GM19438 (cell line): ENCODE results near the gene PAPPA.

Source experiments
- ATAC-seq: cut with Tn5 transposase; IDR thresholded peaks from one replicate; pipeline ENCODE4 v1.9.1; 2021; ENCODE audit warnings: low read depth; ENCODE audit not compliant: unreplicated experiment

The PAPPA gene

DNA sequence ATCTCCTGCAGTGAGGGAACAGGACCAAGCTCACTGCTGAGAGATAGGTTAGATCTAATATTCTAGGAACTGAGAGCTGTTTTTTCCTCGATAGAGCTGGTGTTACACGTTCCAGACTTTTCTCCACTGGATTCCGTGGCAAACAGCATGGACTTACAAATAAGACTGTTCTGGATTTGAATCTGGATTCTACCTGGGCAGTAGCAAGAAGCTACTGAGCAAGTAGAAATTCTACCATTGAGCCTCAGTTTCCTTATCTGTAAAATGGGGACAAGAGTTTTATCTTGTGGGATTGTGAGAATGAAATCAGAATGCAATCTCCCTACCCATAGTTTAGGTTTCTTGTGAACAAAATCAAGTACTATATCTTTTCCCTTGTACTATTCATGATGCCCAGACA is 294.8 kb downstream of the PAPPA start:
- ATAC-seq: no peak

DNA sequence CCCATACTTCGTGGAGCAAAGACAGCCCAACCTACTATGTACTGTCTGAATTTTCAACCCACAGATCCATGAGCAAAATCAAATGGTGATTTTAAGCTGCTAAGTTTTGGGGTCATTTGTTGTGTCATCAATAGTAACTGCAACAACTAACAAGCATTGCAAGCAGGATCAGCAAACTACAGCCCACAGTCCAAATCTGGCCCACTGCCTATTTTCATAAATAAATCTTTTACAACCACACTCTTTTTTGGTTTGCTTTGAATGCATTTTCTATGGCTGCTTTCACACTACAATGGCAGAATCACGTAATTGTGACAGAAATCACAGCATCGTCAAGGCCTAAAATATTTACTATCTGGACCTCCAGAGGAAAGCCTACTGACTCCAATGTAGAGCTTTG is 296.4 kb downstream of the PAPPA start:
- no peak for ATAC-seq

DNA sequence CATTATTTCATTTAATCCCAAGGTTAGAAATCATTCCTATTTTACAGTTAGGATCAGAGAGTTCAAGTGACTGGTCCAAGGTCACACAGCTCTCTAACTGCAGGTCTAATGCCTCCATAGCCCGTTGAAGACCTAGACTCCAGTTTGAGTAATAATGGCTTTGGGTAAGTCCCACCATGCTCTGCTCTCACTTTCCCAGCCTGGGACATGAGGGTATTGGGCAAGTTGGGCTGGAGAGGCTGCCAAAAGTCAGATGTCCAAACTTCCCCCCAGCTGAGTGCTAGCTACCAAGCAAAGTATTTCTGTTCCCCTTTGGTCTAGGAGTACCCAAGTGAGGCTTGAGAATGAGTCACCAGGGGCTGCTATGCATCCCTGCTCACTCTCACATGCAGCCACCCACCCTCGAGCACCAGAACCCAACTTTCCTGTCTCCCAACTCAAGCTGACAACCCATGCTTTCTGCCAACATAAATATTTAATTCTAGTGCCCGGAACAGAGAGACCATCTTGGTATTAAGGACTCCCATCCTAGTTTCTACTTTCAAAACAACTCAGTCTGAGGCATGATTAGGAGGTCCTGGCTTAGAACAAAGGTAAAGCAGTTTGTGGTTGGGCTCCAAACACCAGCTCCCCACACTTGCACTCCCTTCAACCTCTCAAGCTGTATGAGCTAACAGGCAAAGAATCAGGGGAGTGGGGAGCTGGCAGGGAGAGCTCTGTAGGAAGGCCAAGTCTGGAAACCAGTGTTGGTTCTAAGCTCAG is 297.0 kb downstream of the PAPPA start:
- ATAC-seq: peak; percentile 64

DNA sequence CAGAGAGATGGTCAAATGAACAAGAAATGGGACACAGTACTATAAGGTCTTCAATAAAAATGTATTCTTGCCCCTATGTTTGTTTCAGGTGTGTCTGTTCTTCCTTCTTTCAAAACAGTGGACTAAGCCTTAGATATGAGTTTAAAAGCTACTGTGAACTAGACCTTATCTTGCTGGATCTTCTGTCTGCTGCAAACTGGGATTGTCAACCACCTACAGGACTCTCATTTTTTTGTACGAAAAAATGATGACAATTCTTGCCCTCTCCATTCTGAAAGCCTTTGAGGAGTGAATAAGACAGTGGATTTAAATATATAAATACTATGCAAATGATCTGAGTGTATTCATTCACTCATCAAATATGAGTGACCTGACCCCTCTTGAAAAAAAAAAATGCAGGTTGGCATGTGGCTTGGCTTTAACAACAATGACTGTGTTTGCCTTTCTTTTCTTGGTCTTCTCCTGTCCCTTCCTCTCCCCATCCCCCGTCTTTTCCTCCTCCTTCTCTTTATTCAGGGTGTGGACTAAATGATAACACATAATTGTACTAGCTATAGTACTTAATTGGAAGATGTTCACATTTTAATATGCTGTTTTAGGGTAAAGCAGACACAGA is 298.0 kb downstream of the PAPPA start:
- no peak for ATAC-seq
